Muscle of arm (tissue), 12 donors: ENCODE results near the gene NXN. TPM values are rescaled to one million over a fixed set of nuclear protein-coding genes. Genes with fewer than 3 reads are reported as not detected.
"Not testable (repeated sequence)": the region's sequence is repeated elsewhere in the genome, so short reads cannot be mapped to it uniquely, and the experiment has no call there.

Source experiments
- DNase-seq: peaks from one replicate; pipeline ENCODE4 v3.0.0-alpha.2; 2013
- polyA plus RNA-seq, 12 donors: library from polyadenylated mRNA; unstranded; fragments of 120-200 nt; gene quantifications; one replicate each; pipeline ENCODE4 v1.2.1, GENCODE V29; 2013; ENCODE audit not compliant: insufficient read length in 12 of 12

The NXN gene
- polyA plus RNA-seq, 12 donors = 46.4 to 92.7 (median 52.4) TPM; not detected in 1

- not testable (repeated sequence) for DNase-seq
These were observed 55.3 kb downstream of the NXN start for GRCh38 chr17:924306-924705.

- DNase-seq = no peak
These were observed 55.9 kb downstream of the NXN start for GRCh38 chr17:923633-924032.

- no peak for DNase-seq
These were observed 58.4 kb downstream of the NXN start for GRCh38 chr17:921161-921560.

GRCh38 chr17:920190-920589 is 59.4 kb downstream of the NXN start:
- no peak for DNase-seq

- no peak for DNase-seq
These were observed 61.4 kb downstream of the NXN start for GRCh38 chr17:917941-918740.

- no peak for DNase-seq
These were observed 62.2 kb downstream of the NXN start for GRCh38 chr17:917391-917811.

- no peak for DNase-seq
These were observed 63.3 kb downstream of the NXN start for GRCh38 chr17:916315-916714.

GRCh38 chr17:915538-916201 is 63.9 kb downstream of the NXN start:
- DNase-seq = peak; percentile 86

GRCh38 chr17:914561-914960 is 65.0 kb downstream of the NXN start:
- DNase-seq = no peak

GRCh38 chr17:913207-913606 is 66.4 kb downstream of the NXN start:
- no peak for DNase-seq

GRCh38 chr17:909642-910323 is 69.8 kb downstream of the NXN start:
- no peak for DNase-seq

GRCh38 chr17:907725-908124 is 71.9 kb downstream of the NXN start:
- no peak for DNase-seq

GRCh38 chr17:905708-906107 is 73.9 kb downstream of the NXN start:
- DNase-seq = not testable (repeated sequence)

GRCh38 chr17:903691-904481 is 75.7 kb downstream of the NXN start:
- DNase-seq = peak; percentile 78

GRCh38 chr17:902463-902862 is 77.1 kb downstream of the NXN start:
- no peak for DNase-seq

- DNase-seq = no peak
These were observed 77.6 kb downstream of the NXN start for GRCh38 chr17:901964-902363.

GRCh38 chr17:901191-901950 is 78.2 kb downstream of the NXN start:
- DNase-seq = peak; percentile 80

GRCh38 chr17:900336-900934 is 79.1 kb downstream of the NXN start:
- DNase-seq = no peak

GRCh38 chr17:897970-898619 is 81.5 kb downstream of the NXN start:
- no peak for DNase-seq
